Measurements from ENCODE around the gene PSMD14. TPM values are rescaled to one million over a fixed set of nuclear protein-coding genes. Genes with fewer than 3 reads are reported as not detected.
"Not testable (repeated sequence)": the region's sequence is repeated elsewhere in the genome, so short reads cannot be mapped to it uniquely, and the experiment has no call there.

PSMD14 gene
- total and polyA plus RNA-seq, 4 donors, result 28.8 to 60.5 (median 47.1) TPM

- H3K9me3 ChIP-seq (ENCODE audit: control insufficient read depth in 4 of 4, insufficient read depth in 3 of 4, low read length in 3 of 4), result peaks cover 0 to 5% (median 0%) of the 10 kb centered on the region in 4 donors
- TF ChIP-seq, protein P1, sequence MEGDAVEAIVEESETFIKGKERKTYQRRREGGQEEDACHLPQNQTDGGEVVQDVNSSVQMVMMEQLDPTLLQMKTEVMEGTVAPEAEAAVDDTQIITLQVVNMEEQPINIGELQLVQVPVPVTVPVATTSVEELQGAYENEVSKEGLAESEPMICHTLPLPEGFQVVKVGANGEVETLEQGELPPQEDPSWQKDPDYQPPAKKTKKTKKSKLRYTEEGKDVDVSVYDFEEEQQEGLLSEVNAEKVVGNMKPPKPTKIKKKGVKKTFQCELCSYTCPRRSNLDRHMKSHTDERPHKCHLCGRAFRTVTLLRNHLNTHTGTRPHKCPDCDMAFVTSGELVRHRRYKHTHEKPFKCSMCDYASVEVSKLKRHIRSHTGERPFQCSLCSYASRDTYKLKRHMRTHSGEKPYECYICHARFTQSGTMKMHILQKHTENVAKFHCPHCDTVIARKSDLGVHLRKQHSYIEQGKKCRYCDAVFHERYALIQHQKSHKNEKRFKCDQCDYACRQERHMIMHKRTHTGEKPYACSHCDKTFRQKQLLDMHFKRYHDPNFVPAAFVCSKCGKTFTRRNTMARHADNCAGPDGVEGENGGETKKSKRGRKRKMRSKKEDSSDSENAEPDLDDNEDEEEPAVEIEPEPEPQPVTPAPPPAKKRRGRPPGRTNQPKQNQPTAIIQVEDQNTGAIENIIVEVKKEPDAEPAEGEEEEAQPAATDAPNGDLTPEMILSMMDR (IDR thresholded peaks at IDR 0.05; ENCODE audit: control extremely low read depth, extremely low read depth), result no peak
- H3K27me3 ChIP-seq (ENCODE audit: control insufficient read depth in 3 of 3, insufficient read depth in 3 of 3, low read length in 2 of 3), result no peaks in the 10 kb centered on the region
- no peak overlapping the region for H3K4me3 ChIP-seq
- H3K9ac ChIP-seq (ENCODE audit: insufficient read depth in 1 of 2, low read length in 2 of 2), result no peak overlapping the region
- no peaks in the 10 kb centered on the region for H3K4me1 ChIP-seq (ENCODE audit: control insufficient read depth in 5 of 5, insufficient read depth in 5 of 5, low read length in 5 of 5)
- no peak overlapping the region for H3K27ac ChIP-seq (ENCODE audit: low read depth in 1 of 2, low read length in 1 of 2)
- DNase-seq, result no peak
- peaks cover 0 to 2% (median 2%) of the 10 kb centered on the region in 4 donors for H3K36me3 ChIP-seq (ENCODE audit: control insufficient read depth in 4 of 4, insufficient read depth in 4 of 4, low read length in 4 of 4)
- no peak for ATAC-seq (ENCODE audit: insufficient read depth, low FRiP score)
These were observed 48.9 kb downstream of the PSMD14 start for GRCh38 chr2:161357097-161357496.

DNA sequence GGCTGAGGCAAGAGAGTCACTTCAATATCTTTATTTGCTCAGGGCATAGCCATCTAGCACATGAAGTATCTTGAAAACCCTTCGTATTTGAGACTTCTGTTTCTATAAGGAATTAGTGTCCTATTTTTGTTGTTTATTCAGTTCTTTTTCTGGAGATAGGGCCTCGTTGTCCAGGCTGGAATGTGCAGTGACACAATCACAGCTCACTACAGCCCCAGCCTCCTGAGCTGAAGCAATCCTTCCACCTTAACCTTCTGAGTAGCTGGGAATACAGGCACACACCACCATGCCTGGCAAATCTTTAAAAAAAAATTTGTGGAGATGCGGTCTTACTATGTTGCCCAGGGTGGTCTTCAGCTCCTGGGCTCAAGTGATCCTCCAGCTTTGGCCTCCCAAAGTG is 50.6 kb downstream of the PSMD14 start:
- ATAC-seq (ENCODE audit: insufficient read depth, low FRiP score) (no peak), DNase-seq (no peak)
- H3K27me3 ChIP-seq (ENCODE audit: control insufficient read depth in 3 of 3, insufficient read depth in 3 of 3, low read length in 2 of 3), result no peaks in the 10 kb centered on the region
- peaks cover 0 to 13% (median 6%) of the 10 kb centered on the region in 4 donors for H3K9me3 ChIP-seq (ENCODE audit: control insufficient read depth in 4 of 4, insufficient read depth in 3 of 4, low read length in 3 of 4)
- H3K9ac ChIP-seq (ENCODE audit: insufficient read depth in 1 of 2, low read length in 2 of 2), result no peak overlapping the region
- WGBS, 2 donors, result 84 to 92% methylated on average over 3 of the region's 3 CpGs
- H3K4me1 ChIP-seq (ENCODE audit: control insufficient read depth in 5 of 5, insufficient read depth in 5 of 5, low read length in 5 of 5), result no peaks in the 10 kb centered on the region
- H3K27ac ChIP-seq (ENCODE audit: low read depth in 1 of 2, low read length in 1 of 2), result no peak overlapping the region
- H3K36me3 ChIP-seq (ENCODE audit: control insufficient read depth in 4 of 4, insufficient read depth in 4 of 4, low read length in 4 of 4), result peaks cover 0 to 2% (median 2%) of the 10 kb centered on the region in 4 donors
- TF ChIP-seq, protein P1 (IDR thresholded peaks at IDR 0.05; ENCODE audit: control extremely low read depth, extremely low read depth), result no peak
- no peak overlapping the region for H3K4me3 ChIP-seq

GRCh38 chr2:161360095-161360654 is 52.0 kb downstream of the PSMD14 start:
- not testable (repeated sequence) for DNase-seq; H3K36me3 ChIP-seq (ENCODE audit: control insufficient read depth in 4 of 4, insufficient read depth in 4 of 4, low read length in 4 of 4); H3K9ac ChIP-seq (ENCODE audit: insufficient read depth in 1 of 2, low read length in 2 of 2); ATAC-seq (ENCODE audit: insufficient read depth, low FRiP score); H3K27ac ChIP-seq (ENCODE audit: low read depth in 1 of 2, low read length in 1 of 2); H3K4me1 ChIP-seq (ENCODE audit: control insufficient read depth in 5 of 5, insufficient read depth in 5 of 5, low read length in 5 of 5); H3K27me3 ChIP-seq (ENCODE audit: control insufficient read depth in 3 of 3, insufficient read depth in 3 of 3, low read length in 2 of 3); H3K4me3 ChIP-seq
- H3K9me3 ChIP-seq (ENCODE audit: control insufficient read depth in 4 of 4, insufficient read depth in 3 of 4, low read length in 3 of 4), result peaks cover 0 to 13% (median 6%) of the 10 kb centered on the region in 4 donors
- WGBS, 2 donors, result 98 to 99% methylated on average over 8 of the region's 8 CpGs

DNA sequence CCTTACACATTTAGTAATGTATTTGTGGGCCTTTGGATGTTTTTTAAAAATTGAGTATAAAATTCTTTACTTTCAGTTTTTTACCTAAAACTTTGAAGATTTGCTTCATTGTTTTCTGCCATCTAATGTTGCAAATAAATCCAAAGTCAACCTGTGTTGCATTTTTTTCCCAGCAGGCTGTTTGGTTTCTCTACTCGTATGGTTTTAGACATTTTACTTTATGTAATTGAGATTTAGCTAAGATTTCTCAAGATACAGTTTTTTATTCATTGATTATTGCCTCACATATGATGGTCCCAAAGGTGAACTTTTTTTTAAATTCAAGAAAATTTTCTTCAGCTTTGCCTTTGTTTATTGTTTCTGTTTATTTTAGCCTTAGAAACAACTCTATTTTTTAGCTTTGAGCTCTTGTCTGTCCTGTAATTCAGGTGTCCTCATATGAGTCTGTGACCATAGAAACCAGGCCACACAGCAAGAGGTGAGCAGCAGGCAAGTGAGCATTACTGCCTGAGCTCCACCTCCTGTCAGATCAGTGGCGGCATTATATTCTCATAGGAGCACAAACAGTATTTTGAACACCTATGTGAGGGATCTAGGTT is 54.4 kb downstream of the PSMD14 start:
- H3K4me3 ChIP-seq, result no peak overlapping the region
- DNase-seq (no peak), ATAC-seq (ENCODE audit: insufficient read depth, low FRiP score) (no peak)
- TF ChIP-seq, protein P1 (IDR thresholded peaks at IDR 0.05; ENCODE audit: control extremely low read depth, extremely low read depth), result no peak
- peaks cover 0 to 13% (median 6%) of the 10 kb centered on the region in 4 donors for H3K9me3 ChIP-seq (ENCODE audit: control insufficient read depth in 4 of 4, insufficient read depth in 3 of 4, low read length in 3 of 4)
- H3K9ac ChIP-seq (ENCODE audit: insufficient read depth in 1 of 2, low read length in 2 of 2), result no peak overlapping the region
- H3K27ac ChIP-seq (ENCODE audit: low read depth in 1 of 2, low read length in 1 of 2), result no peak overlapping the region
- H3K27me3 ChIP-seq (ENCODE audit: control insufficient read depth in 3 of 3, insufficient read depth in 3 of 3, low read length in 2 of 3), result no peaks in the 10 kb centered on the region
- peaks cover 0 to 3% (median 2%) of the 10 kb centered on the region in 4 donors for H3K36me3 ChIP-seq (ENCODE audit: control insufficient read depth in 4 of 4, insufficient read depth in 4 of 4, low read length in 4 of 4)
- 96 to 100% methylated on average over 2 of the region's 2 CpGs for WGBS, 2 donors
- peaks cover 0 to 2% (median 0%) of the 10 kb centered on the region in 5 donors for H3K4me1 ChIP-seq (ENCODE audit: control insufficient read depth in 5 of 5, insufficient read depth in 5 of 5, low read length in 5 of 5)

All from lung (tissue), 12 donors.